Neuronal stem cell (in vitro differentiated cells): ENCODE results near the gene RPL18.

Experiments
- DNase-seq: peaks from one replicate; pipeline ENCODE4 v3.0.0-alpha.2; 2013; ENCODE audit warnings: low spot score
- H2AFZ ChIP-seq: one replicate; pipeline ENCODE4 v1.6.1; 2013; ENCODE audit warnings: mild to moderate bottlenecking, low read length, inconsistent platforms
- H2AK5ac ChIP-seq: 2 replicates; pipeline ENCODE4 v1.6.1; 2013; ENCODE audit warnings: low read depth, mild to moderate bottlenecking, inconsistent platforms, low read length, moderate library complexity, mixed read lengths
- H2BK120ac ChIP-seq: 2 replicates; pipeline ENCODE4 v1.6.1; 2013; ENCODE audit warnings: low read depth, mild to moderate bottlenecking, inconsistent platforms, low read length, moderate library complexity, mixed read lengths
- H2BK12ac ChIP-seq: one replicate; pipeline ENCODE4 v1.6.1; 2013; ENCODE audit warnings: low read length, inconsistent platforms
- H2BK15ac ChIP-seq: 2 replicates; pipeline ENCODE4 v1.6.1; 2013; ENCODE audit warnings: mild to moderate bottlenecking, low read length, inconsistent platforms, mixed read lengths
- H2BK5ac ChIP-seq: one replicate; pipeline ENCODE4 v1.6.1; 2013; ENCODE audit warnings: inconsistent platforms, mild to moderate bottlenecking, low read length, moderate library complexity
- H3K14ac ChIP-seq: one replicate; pipeline ENCODE4 v1.6.1; 2013; ENCODE audit warnings: low read length, inconsistent platforms
- H3K18ac ChIP-seq: 2 replicates; pipeline ENCODE4 v1.6.1; 2013; ENCODE audit warnings: low read length, inconsistent platforms
- H3K23ac ChIP-seq: 2 replicates; pipeline ENCODE4 v1.6.1; 2013; ENCODE audit warnings: low read depth, mild to moderate bottlenecking, mixed read lengths, low read length, inconsistent platforms; ENCODE audit not compliant: poor library complexity
- H3K27ac ChIP-seq: replicated peaks from 3 replicates; pipeline ENCODE4 v1.5.1; 2013; ENCODE audit warnings: low read length, inconsistent platforms
- H3K27me3 ChIP-seq, 3 experiments: 2 replicates each; pipeline ENCODE4 v1.6.1; 2013; ENCODE audit warnings: low read length in 3 of 3, mild to moderate bottlenecking in 2 of 3, inconsistent platforms in 1 of 3, low read depth in 1 of 3, mixed read lengths in 1 of 3, moderate library complexity in 1 of 3; ENCODE audit not compliant: control insufficient read depth in 3 of 3, insufficient read depth in 3 of 3
- H3K36me3 ChIP-seq, 2 donors: replicated peaks in 1 of 2; 2 replicates each; pipeline ENCODE4 v1.6.1; 2013; ENCODE audit warnings: low read length in 2 of 2; ENCODE audit not compliant: control insufficient read depth in 2 of 2, insufficient read depth in 2 of 2
- H3K4ac ChIP-seq: 2 replicates; pipeline ENCODE4 v1.6.1; 2013; ENCODE audit warnings: inconsistent platforms, mild to moderate bottlenecking, low read length, moderate library complexity
- H3K4me1 ChIP-seq, 2 donors: 1 replicate in 1 of 2; 2 replicates in 1 of 2; pipeline ENCODE4 v1.6.1; 2013; ENCODE audit warnings: low read length in 2 of 2, low read depth in 1 of 2; ENCODE audit not compliant: control insufficient read depth in 2 of 2, insufficient read depth in 1 of 2
- H3K4me2 ChIP-seq: one replicate; pipeline ENCODE4 v1.6.1; 2013; ENCODE audit warnings: mild to moderate bottlenecking, low read length, inconsistent platforms; ENCODE audit not compliant: insufficient read depth, poor library complexity, severe bottlenecking
- H3K4me3 ChIP-seq, 2 donors: 2 replicates each; pipeline ENCODE4 v1.5.1; 2013; ENCODE audit warnings: low read length in 2 of 2, mild to moderate bottlenecking in 2 of 2, inconsistent platforms in 1 of 2, moderate library complexity in 1 of 2
- H3K79me1 ChIP-seq: one replicate; pipeline ENCODE4 v1.6.1; 2013; ENCODE audit warnings: low read depth, mild to moderate bottlenecking, inconsistent platforms, low read length, moderate library complexity
- H3K9ac ChIP-seq: one replicate; pipeline ENCODE4 v1.6.1; 2013; ENCODE audit warnings: mild to moderate bottlenecking, low read depth, low read length, inconsistent platforms; ENCODE audit not compliant: poor library complexity
- H3K9me3 ChIP-seq, 2 donors: replicated peaks in 1 of 2; 2 replicates each; pipeline versions ENCODE3 to v1.6.1; 2013; ENCODE audit warnings: low read length in 2 of 2, mild to moderate bottlenecking in 2 of 2, inconsistent platforms in 1 of 2, low read depth in 1 of 2, mixed read lengths in 1 of 2, moderate library complexity in 1 of 2; ENCODE audit not compliant: control insufficient read depth in 2 of 2, insufficient read depth in 1 of 2
- H4K8ac ChIP-seq: one replicate; pipeline ENCODE4 v1.6.1; 2013; ENCODE audit warnings: low read depth, mild to moderate bottlenecking, inconsistent platforms, low read length, moderate library complexity
- H4K91ac ChIP-seq: one replicate; pipeline ENCODE4 v1.6.1; 2013; ENCODE audit warnings: low read length, low read depth, mild to moderate bottlenecking, inconsistent platforms; ENCODE audit not compliant: poor library complexity
- WGBS, 2 donors: extraction: QIAGEN DNeasy Blood & Tissue Kit; methylation state at CpG; one replicate each; pipeline ENCODE4 v1.1.7; 2013; ENCODE audit warnings: missing lambda C conversion rate in 2 of 2, mixed read lengths in 1 of 2; ENCODE audit not compliant: insufficient read length in 2 of 2, insufficient replicate concordance in 1 of 2; ENCODE audit errors: extremely low coverage in 2 of 2; 5-methylcytosine and 5-hydroxymethylcytosine counted together

The RPL18 gene

GRCh38 chr19:48628486-48629296, 9.7 kb upstream of the RPL18 start:
- no peak for DNase-seq
- no peak overlapping the region for H3K4ac ChIP-seq
- peaks cover 20 to 25% of the 10 kb centered on the region in 2 donors for H3K4me1 ChIP-seq
- H4K8ac ChIP-seq, result no peak overlapping the region
- H2BK12ac ChIP-seq, result peak overlapping the region; percentile 68
- peak overlapping the region; percentile 54 for H2BK5ac ChIP-seq
- H2AK5ac ChIP-seq, result peak overlapping the region; percentile 97
- peak overlapping the region; percentile 95 for H2BK15ac ChIP-seq
- H3K23ac ChIP-seq, result peak overlapping the region; percentile 74
- H2BK120ac ChIP-seq, result peak overlapping the region; percentile 84
- peak overlapping the region; percentile 86 for H3K18ac ChIP-seq
- H3K36me3 ChIP-seq, result peaks cover 9 to 45% of the 10 kb centered on the region in 2 donors
- no peak overlapping the region for H3K4me2 ChIP-seq
- H3K9me3 ChIP-seq, result no peaks in the 10 kb centered on the region
- H3K14ac ChIP-seq, result no peak overlapping the region
- no peak overlapping the region for H3K9ac ChIP-seq
- peak overlapping the region; percentile 32 for H3K27ac ChIP-seq
- no peak overlapping the region for H2AFZ ChIP-seq
- no peak overlapping the region for H4K91ac ChIP-seq
- WGBS, 2 donors, result no CpG with 5 or more reads among the region's 34 CpGs
- no peak overlapping the region for H3K4me3 ChIP-seq
- H3K27me3 ChIP-seq, result no peaks in the 10 kb centered on the region
- peaks cover 5% of the 10 kb centered on the region for H3K79me1 ChIP-seq

DNA sequence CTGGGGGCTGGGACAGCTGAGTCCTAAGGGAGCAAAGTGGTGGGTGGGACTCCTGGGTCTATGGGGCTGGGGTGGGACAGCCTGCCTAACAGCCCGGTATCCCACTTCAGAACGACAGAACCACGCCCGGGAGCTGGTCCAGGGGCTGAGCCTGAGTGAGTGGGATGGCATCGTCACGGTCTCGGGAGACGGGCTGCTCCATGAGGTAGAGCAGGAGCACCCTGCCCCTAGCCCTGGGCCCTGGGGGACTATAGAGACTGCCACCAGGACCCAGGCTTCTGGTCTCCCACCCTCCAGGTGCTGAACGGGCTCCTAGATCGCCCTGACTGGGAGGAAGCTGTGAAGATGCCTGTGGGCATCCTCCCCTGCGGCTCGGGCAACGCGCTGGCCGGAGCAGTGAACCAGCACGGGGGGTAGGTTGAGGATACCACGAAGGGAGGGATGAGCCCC, 8.9 kb upstream of the RPL18 start:
- H3K4me1 ChIP-seq, result peaks cover 18 to 28% of the 10 kb centered on the region in 2 donors
- H4K91ac ChIP-seq, result no peak overlapping the region
- no peak overlapping the region for H2BK12ac ChIP-seq
- no peak overlapping the region for H2BK120ac ChIP-seq
- no peak overlapping the region for H3K14ac ChIP-seq
- H3K4me2 ChIP-seq, result no peak overlapping the region
- H3K9me3 ChIP-seq, result no peaks in the 10 kb centered on the region
- no peak overlapping the region for H2BK15ac ChIP-seq
- no CpG with 5 or more reads among the region's 17 CpGs for WGBS, 2 donors
- H3K4me3 ChIP-seq, result no peak overlapping the region
- no peak overlapping the region for H4K8ac ChIP-seq
- peak overlapping the region; percentile 41 for H2AK5ac ChIP-seq
- no peak overlapping the region for H2AFZ ChIP-seq
- no peak for DNase-seq
- H2BK5ac ChIP-seq, result peak overlapping the region; percentile 54
- H3K27ac ChIP-seq, result no peak overlapping the region
- no peak overlapping the region for H3K9ac ChIP-seq
- H3K23ac ChIP-seq, result no peak overlapping the region
- H3K27me3 ChIP-seq, result no peaks in the 10 kb centered on the region
- peaks cover 5% of the 10 kb centered on the region for H3K79me1 ChIP-seq
- peaks cover 5 to 43% of the 10 kb centered on the region in 2 donors for H3K36me3 ChIP-seq
- peak overlapping the region; percentile 13 for H3K18ac ChIP-seq
- H3K4ac ChIP-seq, result no peak overlapping the region

- Histone ChIP-seq H2BK120ac (no peak overlapping the region), H3K18ac (no peak overlapping the region), H2BK12ac (no peak overlapping the region), H3K4me1 (peaks cover 18 to 25% of the 10 kb centered on the region in 2 donors), H3K79me1 (peaks cover 5% of the 10 kb centered on the region), H3K9ac (no peak overlapping the region), H3K27ac (no peak overlapping the region), H4K8ac (no peak overlapping the region), H2BK5ac (no peak overlapping the region), H3K36me3 (peaks cover 4 to 43% of the 10 kb centered on the region in 2 donors), H3K27me3 (no peaks in the 10 kb centered on the region), H3K4ac (no peak overlapping the region), H3K4me2 (no peak overlapping the region), H2AFZ (no peak overlapping the region), H3K9me3 (no peaks in the 10 kb centered on the region), H3K4me3 (no peak overlapping the region), H2AK5ac (peak overlapping the region; percentile 41), H3K14ac (no peak overlapping the region), H2BK15ac (no peak overlapping the region), H4K91ac (no peak overlapping the region), H3K23ac (no peak overlapping the region)
- WGBS, 2 donors, result no CpG with 5 or more reads among the region's 6 CpGs
- no peak for DNase-seq
Observed at GRCh38 chr19:48627201-48627864, 8.4 kb upstream of the RPL18 start.

DNA sequence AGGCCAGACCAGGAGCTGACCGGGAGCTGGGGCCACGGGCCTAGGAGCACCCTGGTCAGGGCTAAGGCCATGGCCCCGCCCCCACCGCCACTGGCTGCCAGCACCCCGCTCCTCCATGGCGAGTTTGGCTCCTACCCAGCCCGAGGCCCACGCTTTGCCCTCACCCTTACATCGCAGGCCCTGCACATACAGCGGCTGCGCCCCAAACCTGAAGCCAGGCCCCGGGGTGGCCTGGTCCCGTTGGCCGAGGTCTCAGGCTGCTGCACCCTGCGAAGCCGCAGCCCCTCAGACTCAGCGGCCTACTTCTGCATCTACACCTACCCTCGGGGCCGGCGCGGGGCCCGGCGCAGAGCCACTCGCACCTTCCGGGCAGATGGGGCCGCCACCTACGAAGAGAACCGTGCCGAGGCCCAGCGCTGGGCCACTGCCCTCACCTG, 6.9 kb upstream of the RPL18 start:
- H3K23ac ChIP-seq, result peak overlapping the region; percentile 81
- no peak overlapping the region for H3K14ac ChIP-seq
- H3K4me3 ChIP-seq, result no peak overlapping the region
- no peak for DNase-seq
- peaks cover 5% of the 10 kb centered on the region for H3K79me1 ChIP-seq
- peaks cover 14 to 20% of the 10 kb centered on the region in 2 donors for H3K4me1 ChIP-seq
- H3K27ac ChIP-seq, result no peak overlapping the region
- peaks cover 2 to 44% of the 10 kb centered on the region in 2 donors for H3K36me3 ChIP-seq
- peak overlapping the region; percentile 60 for H3K18ac ChIP-seq
- H2AFZ ChIP-seq, result no peak overlapping the region
- no peaks in the 10 kb centered on the region for H3K9me3 ChIP-seq
- H4K8ac ChIP-seq, result no peak overlapping the region
- no CpG with 5 or more reads among the region's 30 CpGs for whole genome bisulfite sequencing, 2 donors
- H3K27me3 ChIP-seq, result no peaks in the 10 kb centered on the region
- H3K9ac ChIP-seq, result peak overlapping the region; percentile 67
- H2BK120ac ChIP-seq, result no peak overlapping the region
- no peak overlapping the region for H3K4me2 ChIP-seq
- H2BK5ac ChIP-seq, result no peak overlapping the region
- no peak overlapping the region for H3K4ac ChIP-seq
- peak overlapping the region; percentile 44 for H2AK5ac ChIP-seq
- peak overlapping the region; percentile 78 for H2BK12ac ChIP-seq
- no peak overlapping the region for H4K91ac ChIP-seq
- H2BK15ac ChIP-seq, result no peak overlapping the region
